ENCODE data around the gene PCBD2.

The PCBD2 gene

GRCh38 chr5:134965271-134965825, 60.4 kb downstream of the PCBD2 start:
- ATAC-seq (ENCODE audit: low read depth) = no peak
- Histone ChIP-seq H3K27me3 (ENCODE audit: insufficient read depth, poor library complexity, severe bottlenecking) (no peaks in the 10 kb centered on the region), H3K4me3 (ENCODE audit: severe bottlenecking) (no peak overlapping the region), H3K9me3 (ENCODE audit: severe bottlenecking) (no peaks in the 10 kb centered on the region), H3K36me3 (ENCODE audit: low read depth) (0 out of 2 replicates have a peak, but pooled peaks cover 5% of the 10 kb centered on the region), H3K27ac (ENCODE audit: poor library complexity, severe bottlenecking) (no peak overlapping the region), H3K4me1 (ENCODE audit: insufficient read depth, poor library complexity, severe bottlenecking) (no peaks in the 10 kb centered on the region)
- TF ChIP-seq, protein P1, sequence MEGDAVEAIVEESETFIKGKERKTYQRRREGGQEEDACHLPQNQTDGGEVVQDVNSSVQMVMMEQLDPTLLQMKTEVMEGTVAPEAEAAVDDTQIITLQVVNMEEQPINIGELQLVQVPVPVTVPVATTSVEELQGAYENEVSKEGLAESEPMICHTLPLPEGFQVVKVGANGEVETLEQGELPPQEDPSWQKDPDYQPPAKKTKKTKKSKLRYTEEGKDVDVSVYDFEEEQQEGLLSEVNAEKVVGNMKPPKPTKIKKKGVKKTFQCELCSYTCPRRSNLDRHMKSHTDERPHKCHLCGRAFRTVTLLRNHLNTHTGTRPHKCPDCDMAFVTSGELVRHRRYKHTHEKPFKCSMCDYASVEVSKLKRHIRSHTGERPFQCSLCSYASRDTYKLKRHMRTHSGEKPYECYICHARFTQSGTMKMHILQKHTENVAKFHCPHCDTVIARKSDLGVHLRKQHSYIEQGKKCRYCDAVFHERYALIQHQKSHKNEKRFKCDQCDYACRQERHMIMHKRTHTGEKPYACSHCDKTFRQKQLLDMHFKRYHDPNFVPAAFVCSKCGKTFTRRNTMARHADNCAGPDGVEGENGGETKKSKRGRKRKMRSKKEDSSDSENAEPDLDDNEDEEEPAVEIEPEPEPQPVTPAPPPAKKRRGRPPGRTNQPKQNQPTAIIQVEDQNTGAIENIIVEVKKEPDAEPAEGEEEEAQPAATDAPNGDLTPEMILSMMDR (IDR thresholded peaks at IDR 0.05; ENCODE audit: poor library complexity, severe bottlenecking) = no peak
- DNase-seq (ENCODE audit: low spot score) = no peak

GRCh38 chr5:134967607-134968006, 62.7 kb downstream of the PCBD2 start, which contains the start of gene CATSPER3:
Gene CATSPER3 (plus strand): TSS chr5:134967907. CDS start chr5:134967992, 85 bp downstream.
- Histone ChIP-seq H3K27ac (ENCODE audit: poor library complexity, severe bottlenecking) (no peak within 1 kb of the TSS), H3K36me3 (ENCODE audit: low read depth) (no peaks in the 10 kb centered on the region), H3K4me3 (ENCODE audit: severe bottlenecking) (no peak within 1 kb of the TSS), H3K9me3 (ENCODE audit: severe bottlenecking) (no peaks in the 10 kb centered on the region), H3K4me1 (ENCODE audit: insufficient read depth, poor library complexity, severe bottlenecking) (no peaks in the 10 kb centered on the region), H3K27me3 (ENCODE audit: insufficient read depth, poor library complexity, severe bottlenecking) (no peaks in the 10 kb centered on the region)
- DNase-seq (ENCODE audit: low spot score) = no peak
- TF ChIP-seq, protein P1 (IDR thresholded peaks at IDR 0.05; ENCODE audit: poor library complexity, severe bottlenecking) = no peak
- no peak for ATAC-seq (ENCODE audit: low read depth)

DNA sequence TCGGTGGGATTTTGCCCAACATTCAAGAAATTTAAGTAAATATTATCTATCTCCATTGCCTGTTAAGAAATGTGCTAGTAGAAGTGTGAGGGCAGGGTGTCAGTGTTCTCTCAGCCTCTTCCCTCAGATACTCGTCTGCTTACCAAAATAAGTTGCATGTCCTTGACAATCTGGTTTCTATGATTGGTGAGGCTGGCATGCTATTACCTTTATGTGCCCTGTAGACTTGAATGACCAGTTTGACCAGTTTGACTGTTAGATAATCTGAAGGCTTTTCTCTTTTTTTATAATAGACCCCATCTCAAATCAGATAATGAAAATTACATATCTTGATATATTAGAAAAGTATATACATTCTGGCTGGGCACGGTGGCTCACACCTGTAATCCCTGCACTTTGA, 63.1 kb downstream of the PCBD2 start:
- Histone ChIP-seq H3K27ac (ENCODE audit: poor library complexity, severe bottlenecking) (no peak overlapping the region), H3K36me3 (ENCODE audit: low read depth) (no peaks in the 10 kb centered on the region), H3K4me1 (ENCODE audit: insufficient read depth, poor library complexity, severe bottlenecking) (no peaks in the 10 kb centered on the region), H3K27me3 (ENCODE audit: insufficient read depth, poor library complexity, severe bottlenecking) (no peaks in the 10 kb centered on the region), H3K9me3 (ENCODE audit: severe bottlenecking) (no peaks in the 10 kb centered on the region), H3K4me3 (ENCODE audit: severe bottlenecking) (no peak overlapping the region)
- TF ChIP-seq, protein P1 (IDR thresholded peaks at IDR 0.05; ENCODE audit: poor library complexity, severe bottlenecking) = no peak
- DNase-seq (ENCODE audit: low spot score) (no peak), ATAC-seq (ENCODE audit: low read depth) (peak; percentile 49; the same call in 2 of the 3 replicates)

- no peaks in the 10 kb centered on the region for H3K36me3 ChIP-seq (ENCODE audit: low read depth)
- TF ChIP-seq, protein P1 (IDR thresholded peaks at IDR 0.05; ENCODE audit: poor library complexity, severe bottlenecking) = no peak
- ATAC-seq (ENCODE audit: low read depth) (no peak), DNase-seq (ENCODE audit: low spot score) (no peak)
- no peaks in the 10 kb centered on the region for H3K9me3 ChIP-seq (ENCODE audit: severe bottlenecking)
- H3K4me3 ChIP-seq (ENCODE audit: severe bottlenecking) = no peak overlapping the region
- no peaks in the 10 kb centered on the region for H3K27me3 ChIP-seq (ENCODE audit: insufficient read depth, poor library complexity, severe bottlenecking)
- H3K27ac ChIP-seq (ENCODE audit: poor library complexity, severe bottlenecking) = no peak overlapping the region
- no peaks in the 10 kb centered on the region for H3K4me1 ChIP-seq (ENCODE audit: insufficient read depth, poor library complexity, severe bottlenecking)
Observed at GRCh38 chr5:134969166-134969565, 64.2 kb downstream of the PCBD2 start.

DNA sequence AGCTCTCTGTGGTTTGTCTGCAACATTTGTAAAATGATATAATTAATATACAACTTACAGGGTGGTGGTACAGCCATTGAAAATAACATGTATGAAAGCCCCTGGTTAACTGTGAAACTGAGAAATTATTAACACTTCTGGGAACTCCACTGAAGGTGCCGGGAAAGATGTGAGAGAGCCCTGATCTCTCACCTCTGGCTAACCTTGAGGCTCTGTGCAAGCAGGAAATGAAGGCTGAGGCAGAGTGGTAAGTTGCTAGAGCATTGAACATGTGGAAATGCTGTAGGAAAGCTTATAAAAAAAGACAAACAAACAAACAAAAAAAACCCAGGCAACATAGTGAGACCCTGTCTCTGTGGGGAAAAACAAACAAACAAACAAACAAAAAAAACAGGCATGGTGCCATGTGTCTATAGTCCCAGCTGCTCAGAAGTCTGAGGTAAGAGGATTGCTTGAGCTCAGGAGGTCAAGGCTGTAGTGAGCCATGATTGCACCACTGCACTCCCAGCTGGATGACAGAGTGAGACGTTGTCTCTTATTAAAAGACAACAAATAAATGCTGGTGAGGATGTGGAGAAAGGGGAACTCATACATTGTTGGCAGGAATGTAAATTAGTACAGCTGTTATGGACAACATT, 70.3 kb downstream of the PCBD2 start:
- peaks cover 2% of the 10 kb centered on the region for H3K9me3 ChIP-seq (ENCODE audit: severe bottlenecking)

More for the DNA sequence above, 70.3 kb downstream of the PCBD2 start:
- DNase-seq (ENCODE audit: low spot score) (no peak), ATAC-seq (ENCODE audit: low read depth) (peak; percentile 38; the same call in 2 of the 3 replicates)
- Histone ChIP-seq H3K4me1 (ENCODE audit: insufficient read depth, poor library complexity, severe bottlenecking) (peaks cover 5% of the 10 kb centered on the region), H3K27me3 (ENCODE audit: insufficient read depth, poor library complexity, severe bottlenecking) (no peaks in the 10 kb centered on the region), H3K36me3 (ENCODE audit: low read depth) (no peaks in the 10 kb centered on the region), H3K4me3 (ENCODE audit: severe bottlenecking) (no peak overlapping the region), H3K27ac (ENCODE audit: poor library complexity, severe bottlenecking) (no peak overlapping the region)
- TF ChIP-seq, protein P1 (IDR thresholded peaks at IDR 0.05; ENCODE audit: poor library complexity, severe bottlenecking) = no peak

Measured in RWPE2 (cell line).